ENCODE data around the gene TPRG1L.
A peak's percentile ranks its signal among the peaks of the same experiment; 100 is the strongest.
"Not testable (repeated sequence)": the region's sequence is repeated elsewhere in the genome, so short reads cannot be mapped to it uniquely, and the experiment has no call there.

Gene TPRG1L

DNA sequence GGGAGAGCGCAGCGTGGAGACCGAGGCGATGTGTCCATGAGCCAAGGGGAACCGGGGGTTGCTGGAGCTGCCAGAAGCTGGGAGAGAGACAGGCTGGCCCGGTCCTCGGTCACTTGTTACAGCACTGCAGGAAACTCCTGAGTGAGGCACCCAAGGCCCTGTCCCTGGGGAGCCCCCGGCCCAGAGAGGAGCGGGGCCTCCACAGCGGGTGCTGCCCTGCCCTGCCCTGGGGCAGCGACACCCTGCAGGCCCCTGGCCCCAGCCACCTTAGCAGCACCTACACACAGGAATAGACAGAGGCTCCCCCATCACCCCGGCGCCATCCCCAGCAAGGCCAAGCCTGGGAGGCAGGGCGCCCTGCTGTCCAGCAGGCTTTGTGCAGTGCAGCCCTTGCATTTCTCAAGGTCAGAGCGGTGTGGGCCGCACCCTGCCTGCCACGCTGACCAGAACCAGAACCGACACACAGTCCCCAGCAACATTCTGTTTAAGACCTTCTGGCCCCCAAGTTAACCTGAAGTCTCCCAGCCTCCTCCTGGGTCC lies 6.9 kb upstream of the TPRG1L start:
- Histone ChIP-seq H3K27ac (ENCODE audit: low read depth in 2 of 2, low read length in 2 of 2) (no peak overlapping the region), H3K27me3 (ENCODE audit: control insufficient read depth in 2 of 2, insufficient read depth in 2 of 2, low read length in 2 of 2) (peaks cover 0 to 3% of the 10 kb centered on the region in 2 donors), H3K4me3 (ENCODE audit: low read length in 2 of 2) (no peak overlapping the region), H3K4me1 (ENCODE audit: control insufficient read depth in 2 of 2, insufficient read depth in 2 of 2, low read length in 2 of 2) (peaks cover 2 to 4% of the 10 kb centered on the region in 2 donors), H3K9me3 (ENCODE audit: control insufficient read depth in 2 of 2, low read length in 2 of 2) (no peaks in the 10 kb centered on the region), H3K36me3 (ENCODE audit: control insufficient read depth in 2 of 2, insufficient read depth in 2 of 2, low read length in 2 of 2) (no peaks in the 10 kb centered on the region), H3K9ac (ENCODE audit: low read depth in 1 of 2, low read length in 2 of 2) (no peak overlapping the region)

DNA sequence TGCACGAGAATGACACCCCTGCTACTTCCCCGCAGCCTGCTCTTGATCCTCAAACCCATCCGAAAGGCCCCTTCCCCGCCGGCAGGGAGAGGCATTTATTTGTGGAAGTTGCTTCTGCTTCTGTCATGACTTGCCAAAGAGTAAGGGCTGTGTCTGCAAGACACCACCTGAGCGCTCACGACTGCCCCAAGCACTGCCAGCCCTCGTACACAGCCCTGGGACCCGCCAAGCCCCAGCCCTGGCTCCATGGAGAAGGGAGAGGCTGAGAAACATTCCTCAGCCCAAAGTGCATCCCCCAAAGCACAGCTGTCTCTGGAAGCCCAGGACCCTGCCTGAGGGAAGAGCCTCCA lies 6.3 kb upstream of the TPRG1L start:
- H3K36me3 ChIP-seq (ENCODE audit: control insufficient read depth in 2 of 2, insufficient read depth in 2 of 2, low read length in 2 of 2) = no peaks in the 10 kb centered on the region
- no peaks in the 10 kb centered on the region for H3K9me3 ChIP-seq (ENCODE audit: control insufficient read depth in 2 of 2, low read length in 2 of 2)
- no peak overlapping the region for H3K27ac ChIP-seq (ENCODE audit: low read depth in 2 of 2, low read length in 2 of 2)
- peaks cover 0 to 3% of the 10 kb centered on the region in 2 donors for H3K27me3 ChIP-seq (ENCODE audit: control insufficient read depth in 2 of 2, insufficient read depth in 2 of 2, low read length in 2 of 2)
- H3K4me1 ChIP-seq (ENCODE audit: control insufficient read depth in 2 of 2, insufficient read depth in 2 of 2, low read length in 2 of 2) = peaks cover 5% of the 10 kb centered on the region in 2 donors
- H3K4me3 ChIP-seq (ENCODE audit: low read length in 2 of 2) = no peak overlapping the region
- H3K9ac ChIP-seq (ENCODE audit: low read depth in 1 of 2, low read length in 2 of 2) = peak overlapping the region; percentile 4 to 24

DNA sequence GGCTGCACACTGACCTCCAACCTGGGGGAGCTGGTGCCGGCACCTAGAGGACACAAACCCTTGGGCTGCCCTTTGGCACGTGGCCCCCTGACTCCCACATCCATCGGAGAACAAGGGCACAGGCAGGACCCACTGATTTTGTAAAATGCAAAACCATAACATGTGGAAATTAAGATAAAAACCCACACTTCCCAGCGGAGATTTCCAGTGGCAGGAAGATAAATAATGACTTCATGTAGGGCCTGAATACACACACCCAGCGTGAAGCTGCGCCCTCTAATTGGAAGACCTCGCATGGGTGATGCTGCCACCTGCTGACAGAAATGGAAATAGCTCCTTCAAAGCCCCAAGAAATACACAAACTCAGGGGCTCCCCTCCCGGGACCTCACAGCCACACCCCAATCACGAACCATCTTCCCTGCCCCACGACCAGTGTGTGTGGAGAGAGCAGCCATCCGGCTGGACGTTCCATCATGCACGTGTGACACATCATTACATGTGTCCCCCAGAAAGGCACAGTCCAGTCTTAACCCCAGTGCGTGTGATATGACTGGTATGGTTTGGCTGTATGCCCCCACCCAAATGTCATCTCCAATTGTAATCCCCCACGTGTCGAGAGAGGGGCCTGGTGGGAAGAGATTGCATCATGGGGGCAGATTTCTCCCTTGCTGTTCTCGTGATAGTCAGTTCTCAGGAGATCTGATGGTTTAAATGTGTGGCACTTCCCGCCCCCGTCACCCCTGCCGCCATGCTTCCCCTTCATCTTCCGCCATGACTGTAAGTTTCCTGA lies 5.7 kb upstream of the TPRG1L start:
- no peaks in the 10 kb centered on the region for H3K9me3 ChIP-seq (ENCODE audit: control insufficient read depth in 2 of 2, low read length in 2 of 2)
- no peaks in the 10 kb centered on the region for H3K36me3 ChIP-seq (ENCODE audit: control insufficient read depth in 2 of 2, insufficient read depth in 2 of 2, low read length in 2 of 2)
- H3K27ac ChIP-seq (ENCODE audit: low read depth in 2 of 2, low read length in 2 of 2) = no peak overlapping the region
- H3K9ac ChIP-seq (ENCODE audit: low read depth in 1 of 2, low read length in 2 of 2) = peak overlapping the region in 1 of 2 donors; percentile 24
- H3K4me3 ChIP-seq (ENCODE audit: low read length in 2 of 2) = no peak overlapping the region
- H3K4me1 ChIP-seq (ENCODE audit: control insufficient read depth in 2 of 2, insufficient read depth in 2 of 2, low read length in 2 of 2) = peaks cover 11% of the 10 kb centered on the region in 2 donors
- no peaks in the 10 kb centered on the region for H3K27me3 ChIP-seq (ENCODE audit: control insufficient read depth in 2 of 2, insufficient read depth in 2 of 2, low read length in 2 of 2)

DNA sequence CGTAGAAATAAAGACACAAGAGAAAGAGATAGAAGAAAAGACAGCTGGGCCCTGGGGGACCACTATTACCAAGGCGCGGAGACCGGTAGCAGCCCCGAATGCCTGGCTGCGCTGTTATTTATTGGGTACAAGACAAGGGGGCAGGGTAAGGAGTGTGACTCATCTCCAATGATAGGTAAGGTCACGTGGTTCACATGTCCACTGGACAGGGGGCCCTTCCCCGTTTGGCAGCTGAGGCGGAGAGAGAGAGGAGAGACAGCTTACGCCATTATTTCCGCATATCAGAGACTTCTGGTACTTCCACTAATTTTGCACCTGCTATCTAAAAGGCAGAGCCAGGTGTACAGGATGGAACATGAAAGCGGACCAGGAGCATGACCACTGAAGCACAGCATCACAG lies 4.1 kb upstream of the TPRG1L start:
- peaks cover 14 to 17% of the 10 kb centered on the region in 2 donors for H3K4me1 ChIP-seq (ENCODE audit: control insufficient read depth in 2 of 2, insufficient read depth in 2 of 2, low read length in 2 of 2)
- no peak overlapping the region for H3K4me3 ChIP-seq (ENCODE audit: low read length in 2 of 2)
- no peaks in the 10 kb centered on the region for H3K27me3 ChIP-seq (ENCODE audit: control insufficient read depth in 2 of 2, insufficient read depth in 2 of 2, low read length in 2 of 2)
- H3K27ac ChIP-seq (ENCODE audit: low read depth in 2 of 2, low read length in 2 of 2) = no peak overlapping the region
- H3K36me3 ChIP-seq (ENCODE audit: control insufficient read depth in 2 of 2, insufficient read depth in 2 of 2, low read length in 2 of 2) = no peaks in the 10 kb centered on the region
- no peaks in the 10 kb centered on the region for H3K9me3 ChIP-seq (ENCODE audit: control insufficient read depth in 2 of 2, low read length in 2 of 2)
- no peak overlapping the region for H3K9ac ChIP-seq (ENCODE audit: low read depth in 1 of 2, low read length in 2 of 2)

DNA sequence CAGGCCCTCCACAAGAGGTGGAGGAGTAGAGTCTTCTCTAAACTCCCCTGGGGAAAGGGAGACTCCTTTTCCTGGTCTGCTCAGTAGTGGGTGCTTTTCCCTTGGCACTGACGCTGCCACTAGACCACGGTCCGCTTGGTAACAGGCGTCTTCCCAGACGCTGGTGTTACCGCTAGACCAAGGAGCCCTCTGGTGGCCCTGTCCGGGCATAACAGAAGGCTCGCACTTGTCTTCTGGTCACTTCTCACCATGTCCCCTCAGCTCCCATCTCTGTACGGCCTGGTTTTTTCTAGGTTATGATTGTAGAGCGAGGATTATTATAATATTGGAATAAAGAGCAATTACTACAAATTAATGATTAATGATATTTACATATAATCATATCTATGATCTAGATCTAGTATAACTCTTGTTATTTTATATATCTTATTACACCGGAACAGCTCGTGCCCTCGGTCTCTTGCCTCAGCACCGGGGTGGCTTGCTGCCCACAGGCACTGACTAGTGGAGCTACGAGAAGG lies 3.6 kb upstream of the TPRG1L start:
- not testable (repeated sequence) for H3K9me3 ChIP-seq (ENCODE audit: control insufficient read depth in 2 of 2, low read length in 2 of 2); H3K4me3 ChIP-seq (ENCODE audit: low read length in 2 of 2); H3K27me3 ChIP-seq (ENCODE audit: control insufficient read depth in 2 of 2, insufficient read depth in 2 of 2, low read length in 2 of 2); H3K36me3 ChIP-seq (ENCODE audit: control insufficient read depth in 2 of 2, insufficient read depth in 2 of 2, low read length in 2 of 2); H3K27ac ChIP-seq (ENCODE audit: low read depth in 2 of 2, low read length in 2 of 2); H3K9ac ChIP-seq (ENCODE audit: low read depth in 1 of 2, low read length in 2 of 2)
- H3K4me1 ChIP-seq (ENCODE audit: control insufficient read depth in 2 of 2, insufficient read depth in 2 of 2, low read length in 2 of 2) = peaks cover 18 to 20% of the 10 kb centered on the region in 2 donors

DNA sequence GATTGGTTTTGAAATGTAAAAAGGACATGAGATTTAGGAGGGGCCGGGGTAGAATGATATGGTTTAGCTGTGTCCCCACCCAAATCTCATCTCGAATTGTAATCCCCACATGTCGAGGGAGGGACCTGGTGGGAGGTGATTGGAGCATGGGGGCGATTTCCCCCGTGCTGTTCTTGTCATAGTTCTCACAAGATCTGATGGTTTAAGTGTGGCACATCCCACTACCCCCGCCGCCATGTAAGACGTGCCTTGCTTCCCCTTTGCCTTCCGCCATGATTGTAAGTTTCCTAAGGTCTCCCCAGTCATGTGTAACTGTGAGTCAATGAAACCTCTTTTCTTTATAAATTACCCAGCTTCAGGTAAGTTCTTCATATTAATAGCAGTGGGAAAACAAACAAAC lies 2.7 kb upstream of the TPRG1L start:
- H3K36me3 ChIP-seq (ENCODE audit: control insufficient read depth in 2 of 2, insufficient read depth in 2 of 2, low read length in 2 of 2); H3K9ac ChIP-seq (ENCODE audit: low read depth in 1 of 2, low read length in 2 of 2); H3K27me3 ChIP-seq (ENCODE audit: control insufficient read depth in 2 of 2, insufficient read depth in 2 of 2, low read length in 2 of 2); H3K27ac ChIP-seq (ENCODE audit: low read depth in 2 of 2, low read length in 2 of 2); H3K4me3 ChIP-seq (ENCODE audit: low read length in 2 of 2); H3K9me3 ChIP-seq (ENCODE audit: control insufficient read depth in 2 of 2, low read length in 2 of 2): not testable (repeated sequence)
- H3K4me1 ChIP-seq (ENCODE audit: control insufficient read depth in 2 of 2, insufficient read depth in 2 of 2, low read length in 2 of 2) = peaks cover 18 to 20% of the 10 kb centered on the region in 2 donors

DNA sequence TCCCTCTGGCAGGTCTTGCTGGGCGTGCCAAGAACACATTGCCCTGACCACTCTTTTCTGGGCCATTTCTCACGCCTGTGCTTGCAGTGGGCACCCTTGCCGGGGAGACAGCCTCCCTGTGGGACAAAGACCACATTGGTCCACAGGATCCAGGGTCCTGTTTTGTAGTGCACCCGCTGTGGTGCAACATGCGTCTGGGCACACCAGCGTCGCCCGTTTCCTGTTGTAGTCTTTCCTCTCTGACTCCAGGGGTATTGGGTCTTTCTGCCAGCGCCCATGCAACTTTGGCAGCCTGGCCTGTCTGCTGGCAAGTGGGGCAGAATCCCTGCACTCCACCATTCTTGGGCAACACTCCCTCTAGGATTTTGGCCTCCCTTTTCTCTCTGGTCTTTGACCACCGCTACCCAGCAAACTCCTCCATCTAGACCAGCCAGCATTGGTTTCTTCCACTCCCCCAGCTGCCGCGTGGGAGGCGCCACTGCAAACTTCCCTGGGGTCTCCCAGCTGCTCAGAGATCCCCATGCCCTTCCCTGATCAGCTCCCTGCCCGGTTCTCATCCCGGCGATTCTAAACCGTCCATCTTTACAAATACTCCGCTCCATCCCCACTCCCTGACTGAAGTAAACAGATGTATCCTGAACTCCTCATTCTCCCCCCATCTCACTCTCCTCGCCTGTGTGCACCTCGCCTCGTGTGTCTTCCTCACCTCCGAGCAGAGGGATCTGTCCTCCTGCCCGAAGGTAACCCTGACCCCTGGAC lies 1.2 kb upstream of the TPRG1L start:
- peak overlapping the region; percentile 70 to 79 for H3K9ac ChIP-seq (ENCODE audit: low read depth in 1 of 2, low read length in 2 of 2)
- H3K27ac ChIP-seq (ENCODE audit: low read depth in 2 of 2, low read length in 2 of 2) = peak overlapping the region in 1 of 2 donors; percentile 85
- peak overlapping the region; percentile 86 to 95 for H3K4me3 ChIP-seq (ENCODE audit: low read length in 2 of 2)
- peaks cover 17 to 20% of the 10 kb centered on the region in 2 donors for H3K4me1 ChIP-seq (ENCODE audit: control insufficient read depth in 2 of 2, insufficient read depth in 2 of 2, low read length in 2 of 2)
- H3K27me3 ChIP-seq (ENCODE audit: control insufficient read depth in 2 of 2, insufficient read depth in 2 of 2, low read length in 2 of 2) = no peaks in the 10 kb centered on the region
- no peaks in the 10 kb centered on the region for H3K9me3 ChIP-seq (ENCODE audit: control insufficient read depth in 2 of 2, low read length in 2 of 2)
- H3K36me3 ChIP-seq (ENCODE audit: control insufficient read depth in 2 of 2, insufficient read depth in 2 of 2, low read length in 2 of 2) = peaks cover 15 to 16% of the 10 kb centered on the region in 2 donors

DNA sequence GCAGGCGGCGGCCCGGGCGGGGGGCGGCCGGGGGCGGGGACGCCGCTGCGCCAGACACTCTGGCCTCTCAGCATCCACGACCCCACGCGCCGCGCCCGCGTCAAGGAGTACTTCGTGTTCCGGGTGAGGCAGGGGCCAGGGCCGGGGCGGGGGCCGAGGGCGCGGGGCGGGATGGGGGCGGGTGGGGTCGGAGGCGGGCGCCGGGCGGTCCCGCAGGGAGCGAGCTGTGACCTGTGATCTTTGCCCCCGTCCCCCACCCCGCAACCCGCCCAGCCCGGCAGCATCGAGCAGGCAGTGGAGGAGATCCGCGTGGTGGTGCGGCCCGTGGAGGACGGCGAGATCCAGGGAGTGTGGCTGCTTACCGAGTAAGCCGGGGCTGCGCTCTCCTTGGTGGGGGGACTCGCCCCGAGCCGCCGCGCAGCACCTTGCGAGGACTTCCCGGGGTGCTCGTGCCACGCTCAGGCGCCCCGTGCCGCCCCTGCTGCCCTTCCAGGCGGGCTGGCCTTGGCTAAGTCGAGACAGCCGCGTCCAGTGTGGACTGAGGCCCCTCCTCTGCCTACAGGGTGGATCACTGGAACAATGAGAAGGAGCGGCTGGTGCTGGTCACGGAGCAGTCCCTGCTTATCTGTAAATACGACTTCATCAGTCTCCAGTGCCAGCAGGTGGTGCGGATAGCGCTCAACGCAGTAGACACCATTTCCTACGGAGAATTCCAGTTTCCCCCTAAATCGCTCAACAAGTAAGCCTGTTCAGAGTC lies 514 bp downstream of the TPRG1L start:
- Histone ChIP-seq H3K9ac (ENCODE audit: low read depth in 1 of 2, low read length in 2 of 2) (peak overlapping the region; percentile 75 to 86), H3K4me1 (ENCODE audit: control insufficient read depth in 2 of 2, insufficient read depth in 2 of 2, low read length in 2 of 2) (peaks cover 14 to 18% of the 10 kb centered on the region in 2 donors), H3K9me3 (ENCODE audit: control insufficient read depth in 2 of 2, low read length in 2 of 2) (no peaks in the 10 kb centered on the region), H3K27me3 (ENCODE audit: control insufficient read depth in 2 of 2, insufficient read depth in 2 of 2, low read length in 2 of 2) (no peaks in the 10 kb centered on the region), H3K36me3 (ENCODE audit: control insufficient read depth in 2 of 2, insufficient read depth in 2 of 2, low read length in 2 of 2) (peaks cover 28 to 29% of the 10 kb centered on the region in 2 donors), H3K27ac (ENCODE audit: low read depth in 2 of 2, low read length in 2 of 2) (peak overlapping the region; percentile 85 to 95), H3K4me3 (ENCODE audit: low read length in 2 of 2) (peak overlapping the region; percentile 74 to 77)

DNA sequence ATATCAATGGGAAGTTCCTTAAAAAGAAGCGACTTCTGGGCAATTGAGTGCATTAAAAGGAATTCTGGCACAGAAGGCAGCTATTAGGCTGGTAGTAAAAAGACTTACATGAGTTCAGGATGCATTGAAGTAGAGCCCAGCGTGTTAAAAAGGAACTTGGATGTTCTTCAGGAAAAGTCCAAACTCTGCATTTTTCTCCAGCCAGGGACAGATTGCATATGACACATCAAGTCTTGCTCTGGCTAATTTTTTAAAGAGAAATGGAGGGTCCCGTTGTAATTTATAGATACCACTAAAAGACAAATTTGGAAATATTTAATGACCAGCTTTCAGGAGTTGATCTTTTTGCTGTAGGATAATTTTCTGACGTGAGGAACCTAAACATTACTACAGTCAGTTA lies 1.2 kb downstream of the TPRG1L start:
- Histone ChIP-seq H3K9me3 (ENCODE audit: control insufficient read depth in 2 of 2, low read length in 2 of 2) (no peaks in the 10 kb centered on the region), H3K27ac (ENCODE audit: low read depth in 2 of 2, low read length in 2 of 2) (peak overlapping the region; percentile 85 to 95), H3K9ac (ENCODE audit: low read depth in 1 of 2, low read length in 2 of 2) (peak overlapping the region; percentile 75 to 86), H3K27me3 (ENCODE audit: control insufficient read depth in 2 of 2, insufficient read depth in 2 of 2, low read length in 2 of 2) (no peaks in the 10 kb centered on the region), H3K4me3 (ENCODE audit: low read length in 2 of 2) (peak overlapping the region; percentile 74 to 77), H3K36me3 (ENCODE audit: control insufficient read depth in 2 of 2, insufficient read depth in 2 of 2, low read length in 2 of 2) (peaks cover 31 to 32% of the 10 kb centered on the region in 2 donors), H3K4me1 (ENCODE audit: control insufficient read depth in 2 of 2, insufficient read depth in 2 of 2, low read length in 2 of 2) (peaks cover 14 to 18% of the 10 kb centered on the region in 2 donors)

Data from mucosa of rectum (tissue), 2 donors.